8988T (cell line): ENCODE results near the gene FHOD3.
"Not testable (repeated sequence)": the region's sequence is repeated elsewhere in the genome, so short reads cannot be mapped to it uniquely, and the experiment has no call there.

Source experiments
- DNase-seq: peaks from one replicate; pipeline ENCODE4 v3.0.0; 2011

The FHOD3 gene

GRCh38 chr18:36352384-36352783 is 54.9 kb downstream of the FHOD3 start:
- no peak for DNase-seq

DNA sequence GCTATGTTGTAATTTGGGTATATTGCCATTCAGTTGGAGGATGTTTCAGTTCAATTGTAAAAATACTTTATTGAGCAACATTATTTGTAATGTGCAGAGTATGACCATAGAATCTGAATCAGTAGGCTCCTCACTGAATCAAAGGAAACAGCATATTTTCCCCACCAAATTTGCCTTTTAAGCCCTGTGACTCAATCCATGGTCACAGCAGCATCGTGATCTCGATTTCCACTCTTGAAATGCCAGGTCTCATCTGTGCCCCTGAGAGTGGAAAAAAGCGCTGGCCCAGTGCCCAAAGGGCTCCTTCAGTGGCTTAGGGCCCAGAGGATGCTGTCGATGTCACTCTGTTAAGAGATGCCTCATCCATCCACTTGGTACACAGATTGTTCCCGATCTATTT is 57.5 kb downstream of the FHOD3 start:
- no peak for DNase-seq

DNA sequence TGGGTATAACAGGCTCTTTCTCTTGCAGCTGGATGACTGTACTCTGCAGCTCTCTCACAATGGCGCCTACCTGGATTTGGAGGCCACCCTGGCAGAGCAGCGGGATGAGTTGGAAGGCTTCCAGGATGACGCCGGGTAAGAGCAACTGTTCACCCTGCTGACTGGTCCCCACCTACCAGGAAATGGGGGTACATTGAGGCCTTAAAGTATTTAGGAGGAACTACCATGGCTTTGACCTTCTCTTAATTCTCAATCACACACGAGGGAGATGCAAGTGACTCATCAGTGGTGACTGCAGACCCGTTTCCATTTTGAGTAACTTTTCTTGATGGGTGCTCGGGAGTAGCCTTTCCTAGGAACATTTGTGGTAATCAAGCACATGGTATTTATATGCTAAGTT is 58.0 kb downstream of the FHOD3 start:
- no peak for DNase-seq

- not testable (repeated sequence) for DNase-seq
These were observed 59.2 kb downstream of the FHOD3 start for GRCh38 chr18:36356741-36357140.

GRCh38 chr18:36358141-36358540 is 60.6 kb downstream of the FHOD3 start:
- no peak for DNase-seq

DNA sequence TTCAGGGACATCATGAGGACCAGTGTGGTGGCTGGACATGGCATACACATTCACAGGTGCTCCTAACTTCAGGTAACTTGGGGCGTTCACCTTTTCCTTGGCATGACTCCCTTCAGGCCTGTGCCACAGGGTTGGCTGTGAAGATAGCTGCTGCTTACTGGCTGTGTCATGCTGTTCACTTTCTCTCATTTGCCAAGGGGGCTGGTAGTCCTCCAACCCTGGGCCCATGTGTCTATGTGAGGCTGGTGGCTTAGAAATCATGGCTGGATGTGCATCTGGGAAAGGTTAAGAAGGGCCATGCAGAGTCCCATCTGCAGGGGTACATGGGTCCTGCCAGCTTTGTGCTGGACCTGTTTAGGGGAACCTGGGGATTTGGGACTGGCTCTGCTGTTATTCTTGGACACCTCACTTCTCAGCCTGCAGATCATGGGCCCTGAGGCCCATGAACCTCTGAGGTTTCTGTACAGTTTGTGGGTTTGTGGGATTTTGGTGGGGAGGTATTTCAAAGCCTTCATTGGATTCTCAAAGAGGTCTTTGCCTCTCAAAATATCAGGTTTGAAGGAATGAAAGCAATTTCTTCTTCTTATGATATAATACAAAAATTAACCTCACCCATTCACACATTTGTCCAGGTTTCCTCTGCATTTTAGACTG is 62.9 kb downstream of the FHOD3 start:
- DNase-seq = no peak

DNA sequence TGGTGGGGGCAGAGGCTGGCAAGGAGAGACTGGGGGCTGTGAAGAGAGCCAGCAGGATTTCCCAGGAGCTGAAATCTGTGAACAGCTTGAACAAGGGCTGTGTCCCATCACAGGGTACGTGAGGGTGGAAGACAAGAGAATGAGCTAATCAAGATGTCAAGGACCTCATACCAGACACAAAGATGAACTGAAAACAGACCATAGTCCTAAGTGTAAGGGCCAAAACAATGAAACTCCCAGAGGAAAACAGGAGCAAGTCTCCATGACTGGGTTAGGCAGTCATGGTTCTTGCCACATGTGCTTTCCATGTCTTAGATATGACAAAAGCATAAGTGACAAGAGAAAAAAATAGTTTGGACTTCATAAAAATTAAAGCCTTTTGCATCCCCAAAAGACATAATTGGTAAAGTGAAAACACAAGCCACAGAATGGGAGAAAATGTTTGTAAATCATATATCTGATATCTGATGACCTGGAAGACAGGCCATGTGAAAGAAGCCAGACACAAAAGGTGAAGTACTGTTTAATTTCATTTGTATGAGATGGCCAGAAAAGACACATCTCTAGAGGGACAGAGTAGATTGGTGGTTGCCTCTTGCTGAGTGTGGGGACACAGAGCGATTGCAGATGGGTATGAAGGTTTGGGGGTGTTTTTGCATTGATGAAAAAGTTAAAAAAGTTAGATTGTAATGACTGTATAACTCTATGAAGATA is 67.6 kb downstream of the FHOD3 start:
- no peak for DNase-seq

GRCh38 chr18:36365836-36366775 is 68.6 kb downstream of the FHOD3 start:
- no peak for DNase-seq

DNA sequence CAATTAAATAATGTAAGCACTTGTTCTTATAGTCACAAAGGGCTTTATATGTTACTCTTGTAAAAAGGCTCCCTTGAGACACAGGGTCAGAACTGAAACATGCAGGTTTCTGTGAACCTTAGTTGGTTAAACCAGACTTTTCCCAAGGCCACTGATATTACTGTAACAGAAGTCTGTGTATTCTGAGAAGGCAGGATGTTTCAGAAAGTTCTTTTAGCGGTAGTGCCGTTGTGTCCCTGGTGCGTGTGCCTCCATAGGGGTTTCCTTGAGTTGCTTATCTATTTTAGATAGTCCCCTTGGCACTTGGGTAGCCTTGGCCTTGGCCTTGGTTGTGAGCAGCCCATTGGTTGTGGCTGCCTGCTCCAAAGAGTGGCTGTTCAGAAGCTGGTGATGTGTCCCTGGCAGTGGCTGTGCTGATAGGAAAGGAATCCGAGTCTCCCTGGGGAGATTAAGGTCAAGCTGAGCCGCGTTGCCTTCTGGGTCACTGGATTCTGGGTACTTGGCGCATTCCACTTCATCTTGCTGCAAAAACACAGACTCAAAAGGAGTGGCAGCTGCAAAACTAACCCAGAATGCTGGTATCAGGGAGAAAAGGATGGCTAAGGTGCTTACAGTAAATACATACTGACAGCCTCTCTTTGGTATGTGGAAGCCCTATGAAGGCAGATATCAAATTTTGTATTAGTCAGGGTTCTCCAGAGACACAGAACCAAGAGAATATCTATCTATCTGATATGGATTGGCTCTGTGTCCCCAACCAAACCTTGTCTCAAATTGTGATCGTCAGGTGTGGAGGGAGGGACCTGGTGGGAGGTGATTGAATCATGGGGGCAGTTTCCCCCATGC is 69.7 kb downstream of the FHOD3 start:
- no peak for DNase-seq

DNA sequence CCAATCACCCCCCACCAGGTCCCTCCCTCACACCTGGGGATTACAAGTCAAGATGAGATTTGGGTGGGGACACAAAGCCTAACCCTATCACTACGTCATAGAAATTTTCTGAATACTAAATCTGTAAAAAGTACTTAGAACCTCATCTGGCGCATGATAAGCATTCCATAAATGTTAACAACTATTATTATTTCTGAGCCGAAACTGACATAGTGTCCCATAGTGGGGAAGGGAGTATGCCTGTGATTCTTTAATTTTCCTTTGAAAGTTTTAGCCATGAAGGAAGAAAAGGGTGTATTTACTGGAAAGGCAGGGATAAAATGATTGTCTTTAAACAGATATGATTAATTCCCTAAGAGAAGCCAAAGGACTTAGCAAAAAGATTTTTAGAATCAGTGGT is 71.4 kb downstream of the FHOD3 start:
- no peak for DNase-seq

- DNase-seq = no peak
These were observed 75.4 kb downstream of the FHOD3 start for GRCh38 chr18:36372903-36373311.

GRCh38 chr18:36374262-36374661 is 76.7 kb downstream of the FHOD3 start:
- DNase-seq = no peak

GRCh38 chr18:36375118-36375517 is 77.6 kb downstream of the FHOD3 start:
- DNase-seq = no peak

DNA sequence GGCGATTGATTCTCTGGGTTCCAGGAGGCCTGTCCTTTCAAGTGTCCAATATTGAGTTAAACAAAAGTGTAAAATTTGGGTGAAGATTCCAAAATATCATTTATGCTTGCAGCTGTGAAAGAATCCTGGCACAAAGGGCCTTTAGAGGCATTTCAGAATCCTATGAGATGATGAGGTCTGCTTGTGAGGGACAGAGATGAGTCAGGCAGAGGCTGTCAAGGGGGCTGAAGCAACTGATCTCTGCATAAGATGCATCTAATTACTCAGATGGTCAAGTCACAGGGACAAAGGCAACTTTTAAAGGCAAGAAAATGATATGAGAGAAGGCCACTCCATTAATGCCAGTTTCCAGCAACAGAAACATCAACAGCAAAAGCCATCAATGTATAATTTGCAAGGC is 78.8 kb downstream of the FHOD3 start:
- no peak for DNase-seq

DNA sequence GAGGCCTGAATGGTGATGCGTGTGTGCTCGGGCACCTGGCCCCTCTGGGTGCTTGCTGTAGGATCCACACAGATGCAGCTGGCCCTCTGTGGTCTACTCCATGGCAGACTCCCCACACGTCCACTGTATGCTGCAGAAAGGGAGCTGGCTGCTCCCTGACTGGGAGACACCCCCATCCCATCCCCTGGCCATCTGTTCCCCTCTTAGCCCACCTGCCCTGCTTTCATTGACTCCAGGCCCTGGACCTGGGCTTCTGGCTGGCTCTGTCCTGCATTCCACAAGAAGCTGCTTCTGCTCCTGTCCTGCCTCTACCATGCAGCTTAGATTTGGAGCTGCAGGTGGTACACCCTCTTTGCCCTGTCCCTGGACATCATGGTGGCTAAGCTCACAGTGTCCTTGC is 80.1 kb downstream of the FHOD3 start:
- DNase-seq = no peak

GRCh38 chr18:36378205-36378604 is 80.7 kb downstream of the FHOD3 start:
- DNase-seq = no peak

GRCh38 chr18:36379435-36379984 is 82.0 kb downstream of the FHOD3 start:
- no peak for DNase-seq

GRCh38 chr18:36380173-36380827 is 82.8 kb downstream of the FHOD3 start:
- no peak for DNase-seq

GRCh38 chr18:36381075-36381474 is 83.6 kb downstream of the FHOD3 start:
- DNase-seq = no peak

- no peak for DNase-seq
These were observed 85.3 kb downstream of the FHOD3 start for GRCh38 chr18:36382854-36383253.

DNA sequence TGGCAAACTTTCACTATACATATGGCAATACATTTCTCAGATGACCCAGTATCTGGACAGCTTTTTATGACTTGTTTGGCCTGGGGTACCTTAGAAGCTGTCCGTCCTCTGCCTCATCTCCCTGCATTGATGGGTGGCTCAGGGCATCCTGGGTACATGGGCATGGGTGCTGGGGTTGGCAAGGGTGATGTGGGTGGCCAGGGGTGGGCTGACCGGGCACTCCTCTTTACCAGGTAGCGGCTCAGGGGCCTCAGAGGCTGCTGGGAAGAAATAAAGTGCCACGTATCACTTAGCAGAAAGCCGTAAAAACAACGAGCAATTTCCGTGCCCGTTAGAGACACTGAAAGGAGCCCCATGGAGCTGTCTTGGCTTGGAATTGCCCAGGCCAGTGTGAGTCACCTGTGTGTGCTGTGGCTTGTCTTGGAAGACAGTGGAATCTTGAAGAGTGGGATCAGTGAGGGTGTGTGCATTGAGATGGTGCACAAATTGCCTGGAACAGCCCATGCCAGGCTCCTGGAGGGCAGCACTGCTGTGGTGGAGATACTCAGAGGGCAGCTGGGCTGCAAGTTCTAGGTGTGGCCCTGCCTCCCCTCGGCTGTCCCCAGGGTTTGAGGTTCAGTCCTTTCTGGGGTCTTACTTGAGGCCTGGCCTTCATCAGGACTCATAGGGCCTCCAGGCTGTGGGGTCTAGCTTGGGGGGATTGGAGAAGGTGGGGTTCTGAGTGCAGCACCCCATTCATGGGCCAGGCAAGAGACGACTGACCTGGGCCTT is 88.8 kb downstream of the FHOD3 start:
- DNase-seq = no peak
